Mucosa of stomach (tissue), 1 donor: Measurements from ENCODE around the gene LILRB5.
"Not testable (repeated sequence)": the region's sequence is repeated elsewhere in the genome, so short reads cannot be mapped to it uniquely, and the experiment has no call there.

Source experiments
- H3K27me3 ChIP-seq: one replicate; pipeline ENCODE4 v1.7.0; 2013; ENCODE audit warnings: mild to moderate bottlenecking, low read length; ENCODE audit not compliant: control insufficient read depth, insufficient read depth
- H3K36me3 ChIP-seq: one replicate; pipeline ENCODE4 v1.7.0; 2013; ENCODE audit warnings: low read length; ENCODE audit not compliant: control insufficient read depth, insufficient read depth
- H3K4me1 ChIP-seq: one replicate; pipeline ENCODE4 v1.7.0; 2013; ENCODE audit warnings: mild to moderate bottlenecking, low read length; ENCODE audit not compliant: control insufficient read depth, insufficient read depth
- H3K4me3 ChIP-seq: one replicate; pipeline ENCODE4 v1.7.0; 2013; ENCODE audit warnings: low read length
- H3K9ac ChIP-seq: one replicate; pipeline ENCODE4 v1.7.0; 2013; ENCODE audit warnings: mild to moderate bottlenecking, low read length, moderate library complexity
- H3K9me3 ChIP-seq: one replicate; pipeline ENCODE4 v1.7.0; 2013; ENCODE audit warnings: mild to moderate bottlenecking, low read length, moderate library complexity; ENCODE audit not compliant: control insufficient read depth
- donor health status: Pancreatic carcinoma.

LILRB5 gene

DNA sequence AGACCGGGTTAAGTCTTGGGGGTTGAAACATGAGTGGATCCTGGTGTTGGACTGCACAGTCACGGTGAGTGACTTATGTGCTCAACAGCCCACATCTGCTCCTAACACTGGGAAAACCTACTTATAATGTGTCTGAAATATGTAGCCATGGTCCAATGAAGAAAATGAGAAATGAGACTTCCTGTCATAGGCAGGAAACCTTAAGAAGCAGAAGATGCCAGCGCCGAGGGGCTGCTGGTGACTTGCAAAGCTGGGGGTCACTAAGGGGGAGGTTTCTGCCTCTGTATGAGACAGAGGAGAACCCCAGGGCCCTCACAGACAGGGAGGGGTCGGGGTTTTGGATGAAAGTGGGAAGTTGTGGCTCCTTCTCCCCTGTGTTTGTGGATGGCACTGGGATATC, 15.1 kb upstream of the LILRB5 start:
- H3K4me1 ChIP-seq, H3K27me3 ChIP-seq, H3K36me3 ChIP-seq, H3K4me3 ChIP-seq, H3K9ac ChIP-seq, H3K9me3 ChIP-seq: not testable (repeated sequence)

DNA sequence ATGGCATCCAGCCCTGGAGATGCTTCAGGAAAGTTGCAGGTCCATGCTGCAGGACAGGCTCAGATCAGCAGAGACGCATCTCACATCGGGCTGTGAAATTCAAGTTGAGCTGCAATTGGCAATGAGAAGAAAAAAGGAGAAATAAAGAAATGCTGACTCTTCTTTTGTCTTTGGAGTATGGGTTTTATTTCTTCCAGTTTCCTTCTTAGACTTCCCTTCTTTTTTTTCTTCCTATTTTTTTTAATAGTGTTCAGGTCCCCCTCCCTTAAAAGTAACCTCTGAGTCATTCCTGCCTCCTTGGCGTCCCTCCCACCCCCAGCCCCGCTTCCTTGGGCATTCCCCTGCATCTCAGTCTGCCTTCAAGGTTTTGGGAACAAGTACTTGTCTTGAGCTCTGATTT, 14.5 kb upstream of the LILRB5 start:
- not testable (repeated sequence) for H3K4me3 ChIP-seq, H3K9ac ChIP-seq, H3K36me3 ChIP-seq, H3K27me3 ChIP-seq, H3K9me3 ChIP-seq, H3K4me1 ChIP-seq

DNA sequence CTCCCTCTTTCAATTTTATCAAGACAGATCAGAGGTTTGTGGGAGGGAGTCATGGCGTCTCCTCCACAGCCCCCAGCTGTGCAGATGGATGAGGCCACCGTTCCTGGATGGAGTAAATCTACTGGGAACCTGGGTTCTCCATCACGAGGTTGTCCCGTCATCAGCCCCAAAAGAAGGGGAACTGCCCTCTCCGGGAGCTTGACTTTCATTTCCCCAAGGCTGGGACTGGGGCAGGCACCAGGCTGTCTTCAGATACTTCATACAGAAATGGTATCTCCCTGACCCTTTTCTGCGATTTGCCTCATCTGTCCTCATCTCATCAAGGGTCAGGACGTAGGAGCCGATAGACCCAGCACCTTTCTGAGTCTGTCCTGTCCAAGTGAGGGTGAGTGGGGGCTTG, 14.0 kb upstream of the LILRB5 start:
- Histone ChIP-seq H3K9ac (no peak overlapping the region), H3K4me1 (no peaks in the 10 kb centered on the region), H3K9me3 (no peaks in the 10 kb centered on the region), H3K4me3 (no peak overlapping the region), H3K36me3 (no peaks in the 10 kb centered on the region), H3K27me3 (no peaks in the 10 kb centered on the region)

DNA sequence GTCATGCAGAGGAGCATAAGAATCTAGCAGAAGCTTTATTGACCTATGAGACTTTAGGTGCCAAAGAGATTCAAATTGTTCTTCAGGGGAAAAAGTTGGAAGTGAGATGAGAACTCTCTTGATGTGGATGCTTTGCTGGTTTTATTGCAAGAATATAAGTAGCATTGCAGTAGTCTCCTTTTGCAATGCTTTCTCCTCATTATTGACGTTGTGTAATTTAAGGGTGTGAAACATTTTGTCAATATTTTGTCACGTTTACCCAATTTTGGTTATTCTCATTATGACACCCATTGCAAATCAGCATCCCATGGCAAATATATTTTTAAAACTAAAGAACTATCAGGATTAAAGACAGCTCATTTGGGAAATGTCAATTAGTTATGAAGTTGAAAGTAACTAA, 11.9 kb upstream of the LILRB5 start:
- Histone ChIP-seq H3K9ac (no peak overlapping the region), H3K36me3 (no peaks in the 10 kb centered on the region), H3K27me3 (no peaks in the 10 kb centered on the region), H3K4me3 (no peak overlapping the region), H3K9me3 (no peaks in the 10 kb centered on the region), H3K4me1 (no peaks in the 10 kb centered on the region)

DNA sequence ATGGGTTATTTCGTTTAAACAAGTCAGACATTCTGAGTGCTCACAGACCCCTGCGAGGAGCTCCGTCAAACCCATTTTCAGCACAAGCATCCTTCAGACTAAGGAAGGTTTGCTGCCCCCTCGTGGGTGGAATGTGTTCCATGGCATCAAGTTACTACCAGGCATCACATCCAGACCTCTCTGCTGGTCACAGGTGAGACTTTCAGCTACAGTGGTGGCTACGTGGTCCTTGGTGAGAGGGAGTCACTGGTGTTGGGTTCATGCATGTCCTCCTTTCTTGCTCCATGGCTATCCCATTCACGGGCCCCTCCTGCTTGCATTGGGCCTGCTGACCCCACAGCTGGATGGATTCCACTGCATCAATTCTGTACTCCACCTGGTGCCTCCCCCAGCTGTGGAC, 9.1 kb upstream of the LILRB5 start:
- no peaks in the 10 kb centered on the region for H3K4me1 ChIP-seq
- H3K27me3 ChIP-seq = no peaks in the 10 kb centered on the region
- no peak overlapping the region for H3K9ac ChIP-seq
- no peaks in the 10 kb centered on the region for H3K36me3 ChIP-seq
- H3K4me3 ChIP-seq = no peak overlapping the region
- H3K9me3 ChIP-seq = no peaks in the 10 kb centered on the region

DNA sequence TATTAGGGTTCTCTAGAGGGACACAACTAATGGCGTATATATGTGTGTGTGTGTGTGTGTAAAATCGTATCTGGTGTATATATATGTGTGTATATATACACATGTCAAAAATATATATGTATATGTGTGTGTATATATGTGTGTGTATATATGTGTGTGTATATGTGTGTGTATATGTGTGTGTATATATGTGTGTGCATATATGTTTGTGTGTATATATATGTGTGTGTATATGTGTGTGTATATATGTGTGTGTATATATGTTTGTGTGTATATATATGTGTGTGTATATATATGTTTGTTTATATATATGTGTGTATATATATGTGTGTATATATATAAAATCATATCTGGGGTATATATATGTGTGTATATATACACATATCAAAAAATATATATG, 5.4 kb upstream of the LILRB5 start:
- H3K36me3 ChIP-seq = no peaks in the 10 kb centered on the region
- no peak overlapping the region for H3K9ac ChIP-seq
- H3K4me1 ChIP-seq = no peaks in the 10 kb centered on the region
- H3K4me3 ChIP-seq = no peak overlapping the region
- no peaks in the 10 kb centered on the region for H3K27me3 ChIP-seq
- H3K9me3 ChIP-seq = no peaks in the 10 kb centered on the region

DNA sequence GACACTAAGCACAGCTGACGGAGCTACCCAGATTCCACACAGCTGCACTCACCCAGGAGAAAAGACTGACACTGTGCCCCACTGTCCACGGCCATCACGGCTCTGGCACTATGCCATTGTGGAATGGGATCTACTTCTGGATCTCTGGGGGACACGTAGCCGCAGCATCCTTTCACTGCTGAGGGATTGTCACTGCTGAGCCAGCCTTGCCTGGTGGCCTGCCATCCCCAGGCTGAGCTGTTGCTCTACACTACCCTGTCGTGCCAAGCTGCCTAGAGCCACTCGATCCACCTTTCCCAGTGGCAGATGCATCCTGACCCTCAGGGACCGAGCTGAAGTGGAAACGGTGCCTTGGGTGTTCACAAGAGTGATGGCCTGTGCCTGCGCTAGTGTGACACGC, 5.0 kb upstream of the LILRB5 start:
- Histone ChIP-seq H3K9ac (no peak overlapping the region), H3K27me3 (no peaks in the 10 kb centered on the region), H3K36me3 (no peaks in the 10 kb centered on the region), H3K9me3 (no peaks in the 10 kb centered on the region), H3K4me3 (no peak overlapping the region), H3K4me1 (no peaks in the 10 kb centered on the region)

DNA sequence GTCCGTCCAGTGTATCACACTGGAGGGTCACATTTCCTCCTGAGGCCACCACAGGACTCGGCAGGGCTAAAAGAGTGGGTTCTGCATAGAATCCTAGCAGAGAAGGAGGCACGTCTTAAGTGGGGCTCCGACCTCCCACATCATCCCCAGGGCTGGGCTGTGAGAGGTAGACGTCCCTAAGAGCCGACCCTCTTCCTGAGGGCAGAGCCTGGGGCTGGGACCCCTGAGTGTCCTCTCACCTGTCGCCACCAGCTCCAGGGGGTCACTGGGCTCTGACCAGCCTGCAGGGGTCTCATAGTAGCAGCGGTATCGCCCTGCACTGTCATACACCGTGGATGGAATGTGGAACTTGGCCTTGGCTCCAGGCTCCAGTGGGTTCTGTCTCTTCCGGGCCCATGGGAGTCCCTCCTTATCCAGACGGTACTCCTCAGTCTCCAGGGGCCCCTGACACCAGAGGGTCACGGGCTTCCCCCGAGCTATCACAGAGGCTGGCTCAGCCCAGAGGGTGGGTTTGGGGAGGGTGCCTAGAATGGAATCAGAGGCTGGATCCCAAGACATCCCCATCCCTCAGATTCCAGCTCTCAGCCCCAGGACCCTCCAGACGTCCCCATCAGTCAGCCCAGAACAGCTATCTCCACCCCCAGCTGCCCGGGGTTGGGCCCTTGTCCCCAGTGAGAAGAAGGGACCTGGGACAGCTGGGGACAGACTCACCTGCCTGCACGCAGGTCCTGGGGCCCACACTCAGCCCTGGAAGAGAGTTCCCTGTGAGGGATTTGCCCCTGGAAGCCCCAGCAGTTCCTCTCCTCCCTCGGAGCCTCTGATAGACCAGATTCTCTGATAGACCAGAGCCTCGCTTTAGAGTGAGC, 590 bp downstream of the LILRB5 start:
- Histone ChIP-seq H3K36me3 (no peaks in the 10 kb centered on the region), H3K4me1 (no peaks in the 10 kb centered on the region), H3K9me3 (no peaks in the 10 kb centered on the region), H3K9ac (no peak overlapping the region), H3K4me3 (no peak overlapping the region), H3K27me3 (peaks cover 9% of the 10 kb centered on the region)

DNA sequence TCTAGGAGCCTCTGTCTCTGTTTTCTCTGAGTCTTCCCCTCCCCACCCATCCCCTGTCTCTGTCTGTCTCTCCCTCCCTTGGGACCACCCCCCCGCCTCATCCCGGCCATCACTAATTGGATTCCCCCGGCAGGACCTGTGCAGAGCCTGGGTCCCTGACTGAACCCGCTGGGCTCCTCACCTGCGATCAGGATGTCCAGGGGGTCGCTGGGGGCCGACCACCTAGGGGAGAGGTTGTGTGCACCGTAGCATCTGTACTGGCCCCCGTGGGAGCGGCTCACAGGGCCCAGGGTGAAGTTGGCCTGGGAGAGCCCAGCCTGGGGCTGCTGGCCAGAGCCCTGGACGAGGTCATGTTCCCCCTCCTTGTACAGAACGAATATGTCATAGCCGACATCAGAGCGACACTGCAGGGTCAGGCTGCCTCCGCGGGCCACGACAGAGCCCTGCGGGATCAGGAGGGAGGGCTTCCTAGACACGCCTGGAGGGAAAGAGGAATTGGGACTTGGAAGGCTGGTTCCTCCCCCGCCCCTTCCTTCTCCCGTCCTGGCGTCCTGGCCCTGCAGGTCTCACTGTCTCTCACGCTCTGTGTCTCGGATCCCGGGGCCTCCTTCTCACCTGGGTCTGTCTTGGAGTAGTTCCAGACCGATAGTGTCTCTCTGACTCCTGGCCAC, 1.8 kb downstream of the LILRB5 start:
- H3K9ac ChIP-seq = no peak overlapping the region
- no peaks in the 10 kb centered on the region for H3K9me3 ChIP-seq
- H3K4me1 ChIP-seq = no peaks in the 10 kb centered on the region
- no peak overlapping the region for H3K4me3 ChIP-seq
- peaks cover 9% of the 10 kb centered on the region for H3K27me3 ChIP-seq
- H3K36me3 ChIP-seq = no peaks in the 10 kb centered on the region

DNA sequence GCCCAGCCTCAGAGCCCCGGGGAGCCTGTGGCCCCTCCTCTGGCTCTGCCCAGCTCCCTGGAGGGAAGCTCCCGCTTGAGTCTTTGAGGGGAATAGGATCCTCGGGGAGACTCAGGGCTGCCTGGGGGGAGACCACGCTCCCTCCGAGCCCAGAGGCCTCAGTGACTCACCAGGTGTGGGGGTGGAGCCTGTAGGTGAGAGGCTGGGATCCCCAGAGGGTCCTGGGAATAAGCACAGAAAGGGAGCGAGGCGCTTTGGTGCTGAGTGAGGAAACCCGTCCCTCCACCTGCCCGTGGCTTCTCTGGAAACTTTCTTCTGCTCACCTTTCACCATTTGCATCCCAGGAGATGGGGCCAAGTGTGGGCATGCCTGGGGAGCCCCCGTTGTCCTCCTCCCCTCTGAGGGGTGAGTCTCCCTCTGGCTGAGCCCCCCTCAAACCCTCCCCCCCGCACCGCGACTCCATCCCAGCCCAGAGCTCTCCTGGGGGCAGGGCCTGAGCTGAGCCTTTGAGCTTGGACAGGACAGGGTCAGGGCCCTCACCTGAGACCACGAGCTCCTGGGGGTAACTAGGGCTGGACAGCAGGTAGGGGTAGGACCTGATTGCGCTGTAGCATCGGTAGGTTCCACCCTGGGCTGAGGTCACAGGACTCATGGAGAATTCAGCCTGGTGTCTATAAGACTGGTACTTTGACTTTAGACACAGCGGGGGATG, 2.7 kb downstream of the LILRB5 start:
- H3K36me3 ChIP-seq = no peaks in the 10 kb centered on the region
- H3K4me1 ChIP-seq = no peaks in the 10 kb centered on the region
- no peaks in the 10 kb centered on the region for H3K9me3 ChIP-seq
- no peak overlapping the region for H3K9ac ChIP-seq
- H3K4me3 ChIP-seq = no peak overlapping the region
- H3K27me3 ChIP-seq = peaks cover 9% of the 10 kb centered on the region

DNA sequence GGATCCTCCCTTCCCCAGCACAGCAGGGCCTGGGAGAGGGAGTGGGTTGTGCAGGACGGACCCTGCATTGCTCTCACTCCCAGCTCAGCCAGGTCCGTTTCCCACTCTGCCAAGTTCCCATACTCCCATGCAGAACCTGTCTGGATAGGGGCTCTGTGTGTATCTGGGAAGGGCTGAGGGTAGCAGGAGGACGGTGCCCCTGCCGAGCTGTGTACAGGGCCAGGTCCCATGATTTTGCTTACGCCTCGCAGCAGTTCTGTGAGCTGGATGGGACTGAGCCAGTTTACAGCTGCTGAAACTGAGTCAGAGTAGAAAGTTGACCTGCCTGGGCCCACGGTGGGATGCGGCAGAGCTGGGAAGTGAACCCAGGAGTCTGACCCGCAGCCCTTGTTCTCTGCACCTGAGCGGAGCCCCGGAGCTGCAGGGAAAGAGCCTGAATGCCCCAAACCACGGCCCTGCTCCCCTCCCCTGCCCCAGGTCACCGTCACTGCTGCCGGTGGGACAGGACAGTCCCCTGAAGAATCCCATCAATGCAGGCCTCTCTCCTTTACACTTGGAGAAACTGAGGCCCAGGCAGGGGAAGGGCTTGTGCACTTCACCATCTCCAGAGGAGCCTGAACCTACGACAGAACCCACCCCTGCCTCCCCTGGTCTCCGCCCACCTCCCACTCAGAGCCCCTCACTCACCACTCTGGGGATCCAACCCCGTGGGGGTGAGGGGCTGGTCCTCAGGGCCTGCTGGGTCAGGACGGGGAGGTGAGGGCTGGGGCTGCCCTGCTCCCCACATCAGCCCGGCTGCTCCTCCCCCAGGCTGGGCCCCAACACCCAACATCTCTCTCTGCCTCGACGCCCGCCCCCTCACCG, 3.5 kb downstream of the LILRB5 start:
- Histone ChIP-seq H3K27me3 (peaks cover 9% of the 10 kb centered on the region), H3K4me3 (no peak overlapping the region), H3K9ac (no peak overlapping the region), H3K4me1 (no peaks in the 10 kb centered on the region), H3K9me3 (no peaks in the 10 kb centered on the region), H3K36me3 (no peaks in the 10 kb centered on the region)
